ENCODE results near the gene LMAN2L. TPM values are rescaled to one million over a fixed set of nuclear protein-coding genes. Genes with fewer than 3 reads are reported as not detected.

The LMAN2L gene
- total RNA-seq, 2 donors from 2014 or later = 13.5 to 24.7 TPM

- no peaks in the 10 kb centered on the region for H3K9me3 ChIP-seq
- no peak for TF ChIP-seq CTCF (IDR thresholded peaks at IDR 0.05)
- intact Hi-C loops (cut with DNase I) = no loop called here
- no peaks in the 10 kb centered on the region for H3K27me3 ChIP-seq
- H3K36me3 ChIP-seq = no peaks in the 10 kb centered on the region
- H3K4me1 ChIP-seq = no peaks in the 10 kb centered on the region
- no peak overlapping the region for H3K27ac ChIP-seq
- no peak for DNase-seq
- no peak overlapping the region for H3K9ac ChIP-seq (ENCODE audit: low read depth in 2 of 2, low read length in 2 of 2)
- no peak overlapping the region for H3K4me3 ChIP-seq
Measured at GRCh38 chr2:96664366-96664925, 75.4 kb downstream of the LMAN2L start.

DNA sequence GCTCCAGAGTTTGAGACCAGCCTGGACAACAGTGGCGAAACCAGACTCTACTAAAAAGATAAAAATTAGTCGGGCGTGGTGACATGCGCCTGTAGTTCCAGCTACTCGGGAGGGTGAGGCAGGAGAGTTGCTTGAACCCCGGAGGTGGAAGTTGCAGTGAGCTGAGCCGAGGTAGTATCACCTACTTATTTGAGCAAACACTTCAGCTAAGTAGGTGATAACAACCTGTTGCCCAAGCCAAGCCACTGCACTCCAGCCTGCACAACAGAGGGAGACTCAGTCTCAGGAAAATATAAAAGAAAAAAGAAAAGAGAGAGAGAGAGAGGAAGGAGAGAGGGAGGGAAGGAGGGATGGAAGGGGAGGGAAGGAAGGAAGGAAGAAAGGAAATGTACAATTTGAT, 76.0 kb downstream of the LMAN2L start:
- DNase-seq = no peak
- no peaks in the 10 kb centered on the region for H3K36me3 ChIP-seq
- H3K9me3 ChIP-seq = no peaks in the 10 kb centered on the region
- H3K27me3 ChIP-seq = no peaks in the 10 kb centered on the region
- no peak for TF ChIP-seq CTCF (IDR thresholded peaks at IDR 0.05)
- no peaks in the 10 kb centered on the region for H3K4me1 ChIP-seq
- no peak overlapping the region for H3K4me3 ChIP-seq
- H3K9ac ChIP-seq (ENCODE audit: low read depth in 2 of 2, low read length in 2 of 2) = no peak overlapping the region
- H3K27ac ChIP-seq = no peak overlapping the region
- intact Hi-C loops (cut with DNase I) = no loop called here

- Histone ChIP-seq H3K4me3 (no peak overlapping the region), H3K4me1 (no peaks in the 10 kb centered on the region), H3K36me3 (no peaks in the 10 kb centered on the region), H3K9me3 (no peaks in the 10 kb centered on the region), H3K27ac (no peak overlapping the region), H3K27me3 (no peaks in the 10 kb centered on the region), H3K9ac (ENCODE audit: low read depth in 2 of 2, low read length in 2 of 2) (no peak overlapping the region)
- no peak for TF ChIP-seq CTCF (IDR thresholded peaks at IDR 0.05)
- intact Hi-C loops (cut with DNase I) = no loop called here
- no peak for DNase-seq
Measured at GRCh38 chr2:96663177-96663576, 76.7 kb downstream of the LMAN2L start.

GRCh38 chr2:96662360-96662759, 77.5 kb downstream of the LMAN2L start:
- Histone ChIP-seq H3K4me3 (no peak overlapping the region), H3K9me3 (no peaks in the 10 kb centered on the region), H3K9ac (ENCODE audit: low read depth in 2 of 2, low read length in 2 of 2) (no peak overlapping the region), H3K36me3 (no peaks in the 10 kb centered on the region), H3K27me3 (no peaks in the 10 kb centered on the region), H3K4me1 (no peaks in the 10 kb centered on the region), H3K27ac (no peak overlapping the region)
- no peak for TF ChIP-seq CTCF (IDR thresholded peaks at IDR 0.05)
- DNase-seq = no peak
- intact Hi-C loops (cut with DNase I) = no loop called here

DNA sequence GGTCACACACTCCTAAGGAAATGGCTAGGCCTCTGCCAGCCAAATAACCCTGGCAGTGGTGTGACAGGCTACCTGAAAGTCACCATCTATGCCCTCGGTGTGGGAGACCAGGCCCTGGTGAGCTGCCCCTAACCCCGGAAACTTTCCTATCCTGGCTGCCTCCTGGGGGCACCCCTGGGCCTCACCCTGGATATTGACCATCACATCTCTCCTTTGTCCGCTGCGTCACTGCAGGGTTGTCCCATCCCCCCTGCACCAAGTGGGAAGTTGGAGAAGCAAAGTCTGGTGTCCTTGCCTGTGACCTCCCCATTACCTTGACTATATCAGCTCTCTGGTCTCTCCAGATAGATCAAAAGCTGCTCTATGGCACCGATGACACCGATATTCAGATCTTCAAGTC, 78.5 kb downstream of the LMAN2L start:
- H3K4me1 ChIP-seq = no peaks in the 10 kb centered on the region
- DNase-seq = no peak

More for the DNA sequence above, 78.5 kb downstream of the LMAN2L start:
- no peak for TF ChIP-seq CTCF (IDR thresholded peaks at IDR 0.05)
- H3K9ac ChIP-seq (ENCODE audit: low read depth in 2 of 2, low read length in 2 of 2) = no peak overlapping the region
- no peaks in the 10 kb centered on the region for H3K27me3 ChIP-seq
- H3K27ac ChIP-seq = no peak overlapping the region
- no peaks in the 10 kb centered on the region for H3K9me3 ChIP-seq
- no peaks in the 10 kb centered on the region for H3K36me3 ChIP-seq
- intact Hi-C loops (cut with DNase I) = no loop called here
- no peak overlapping the region for H3K4me3 ChIP-seq

All from colonic mucosa (tissue), 4 donors.